Stimulated activated CD8-positive, alpha-beta memory T cell treated with anti-CD3 and anti-CD28 coated beads, Interleukin-12 subunit alpha, Interleukin-12 subunit beta, amount 100 ng/mL, for 24 hours (primary cell): ENCODE measurements around the gene PRKAG2.

Experiments used
- DNase-seq: peaks from one replicate; pipeline ENCODE4 v3.0.0-alpha.2; 2020; ENCODE audit errors: extremely low read depth

PRKAG2 gene

GRCh38 chr7:151726652-151727578, 150.0 kb downstream of the PRKAG2 start:
- no peak for DNase-seq

DNA sequence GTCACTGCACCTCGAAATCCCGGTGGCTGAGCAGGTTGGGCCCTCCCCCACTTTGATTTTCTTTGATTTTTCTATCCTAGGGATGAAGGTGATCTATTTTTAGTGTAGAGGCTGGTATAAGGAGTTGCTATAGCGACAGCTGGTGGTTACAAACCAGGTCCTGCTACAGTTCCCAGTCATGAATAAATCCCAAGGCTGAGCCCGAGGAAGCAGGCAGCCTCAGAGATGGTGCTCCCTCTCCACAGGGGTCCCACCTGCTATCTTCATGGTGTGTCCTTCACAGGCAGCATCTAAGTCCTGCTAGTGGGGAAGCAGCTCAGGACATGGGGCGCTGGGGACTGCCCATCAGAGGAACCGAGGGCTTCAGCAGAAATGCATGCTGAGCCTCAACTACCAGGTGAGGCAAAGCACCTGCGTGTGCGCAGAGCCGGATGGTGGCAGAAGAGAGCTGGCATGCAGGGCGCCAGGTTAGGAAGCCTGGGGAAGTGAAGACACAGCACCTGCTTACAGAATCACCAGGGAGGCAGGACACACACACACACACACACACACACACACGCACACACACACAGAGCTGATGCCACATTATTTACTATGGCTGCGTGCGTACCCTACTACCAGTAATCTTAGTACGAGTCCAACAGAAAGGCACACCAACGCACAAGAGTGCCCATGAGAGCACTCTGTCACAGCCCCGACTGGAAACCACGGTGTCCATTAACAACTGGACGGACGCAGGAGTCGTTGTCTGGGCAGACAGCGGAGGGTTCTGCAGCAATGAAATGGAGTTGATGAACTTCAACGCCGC, 150.9 kb downstream of the PRKAG2 start:
- DNase-seq = no peak

GRCh38 chr7:151724920-151725584, 151.9 kb downstream of the PRKAG2 start:
- DNase-seq = no peak

- no peak for DNase-seq
Measured at GRCh38 chr7:151724250-151724915, 152.5 kb downstream of the PRKAG2 start.

DNA sequence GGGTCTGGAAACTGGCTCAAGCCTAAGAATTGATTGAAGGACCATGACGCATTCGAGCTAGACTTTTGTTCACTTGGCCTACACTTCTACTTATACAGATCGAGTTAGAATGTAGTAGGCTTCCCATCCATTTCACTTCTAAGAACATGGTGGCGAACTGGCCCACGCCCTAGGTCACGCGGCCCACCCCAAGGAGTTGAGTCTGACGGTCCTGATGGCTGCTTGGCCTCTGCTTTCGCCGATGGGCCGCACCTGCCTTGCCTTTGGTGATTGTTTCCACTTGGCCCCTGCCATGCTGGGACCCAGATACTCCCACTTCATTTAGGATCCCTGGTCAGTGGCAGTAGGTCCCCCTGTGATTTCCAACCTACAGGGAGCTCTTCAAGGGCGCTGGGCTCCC, 153.6 kb downstream of the PRKAG2 start:
- DNase-seq = no peak

GRCh38 chr7:151722533-151722932, 154.4 kb downstream of the PRKAG2 start:
- DNase-seq = no peak

DNA sequence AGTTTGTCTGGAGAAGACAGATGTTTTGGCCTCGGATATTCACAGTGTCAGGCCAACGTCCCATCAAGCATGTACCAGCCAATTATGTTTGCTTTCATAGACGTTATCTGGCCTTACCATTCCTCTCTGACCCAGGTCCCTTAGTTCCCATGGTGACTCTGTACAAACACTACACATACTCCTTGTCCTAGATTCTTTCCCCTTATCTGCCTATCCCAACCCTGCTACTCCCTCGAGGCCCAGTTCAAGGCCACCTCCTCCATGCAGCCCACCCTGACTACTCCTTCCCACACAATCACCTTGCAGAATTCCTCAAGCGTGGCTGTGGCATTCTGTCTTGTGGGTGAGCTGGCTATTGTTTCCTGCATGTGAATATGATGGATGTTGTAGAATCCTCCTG, 155.2 kb downstream of the PRKAG2 start:
- no peak for DNase-seq

- DNase-seq = no peak
Measured at GRCh38 chr7:151721236-151721635, 155.7 kb downstream of the PRKAG2 start.

- DNase-seq = no peak
Measured at GRCh38 chr7:151720280-151720679, 156.6 kb downstream of the PRKAG2 start.

- DNase-seq = no peak
Measured at GRCh38 chr7:151719897-151720242, 157.0 kb downstream of the PRKAG2 start.

- no peak for DNase-seq
Measured at GRCh38 chr7:151719031-151719896, 157.7 kb downstream of the PRKAG2 start.

- no peak for DNase-seq
Measured at GRCh38 chr7:151717918-151718317, 159.0 kb downstream of the PRKAG2 start.

DNA sequence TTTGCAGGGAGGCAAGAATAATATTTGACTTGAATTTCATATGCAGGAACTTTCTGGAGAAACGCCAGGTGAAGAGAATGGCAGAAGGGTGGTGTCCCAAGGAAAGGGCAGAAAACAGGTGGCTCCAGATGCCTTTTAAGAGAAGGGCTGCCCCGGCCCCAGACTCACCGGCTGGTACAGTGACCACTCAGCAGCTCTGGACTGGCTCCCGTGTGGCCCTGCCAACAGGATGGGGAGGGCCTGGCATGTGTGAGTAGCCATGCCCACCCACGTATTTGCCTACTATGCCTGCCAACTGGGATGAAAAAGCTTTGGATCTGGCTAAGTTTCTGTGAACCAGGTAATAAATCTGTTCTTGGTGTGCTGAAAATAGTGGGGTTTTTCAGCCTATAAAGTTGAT, 159.5 kb downstream of the PRKAG2 start:
- no peak for DNase-seq

DNA sequence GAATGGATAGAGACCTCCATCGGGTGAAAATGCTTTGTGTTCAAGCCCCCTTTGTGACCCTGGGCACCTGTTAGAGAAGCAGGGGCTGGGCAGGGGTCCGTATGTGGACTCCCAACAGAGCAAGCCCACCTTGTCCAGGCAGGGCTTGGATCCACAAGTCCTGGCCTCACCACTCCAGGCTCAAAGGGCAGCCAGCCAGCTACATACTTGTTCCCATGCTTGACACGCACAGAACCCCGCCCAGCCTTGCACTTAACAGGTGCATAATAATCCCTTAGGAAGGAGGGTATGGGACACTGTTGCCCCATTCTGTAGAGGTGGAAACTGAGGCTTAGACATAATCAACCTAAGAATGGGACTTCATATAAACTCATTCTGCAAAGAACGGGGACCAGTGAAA, 160.6 kb downstream of the PRKAG2 start:
- DNase-seq = no peak

- no peak for DNase-seq
Measured at GRCh38 chr7:151715666-151716315, 161.1 kb downstream of the PRKAG2 start.

DNA sequence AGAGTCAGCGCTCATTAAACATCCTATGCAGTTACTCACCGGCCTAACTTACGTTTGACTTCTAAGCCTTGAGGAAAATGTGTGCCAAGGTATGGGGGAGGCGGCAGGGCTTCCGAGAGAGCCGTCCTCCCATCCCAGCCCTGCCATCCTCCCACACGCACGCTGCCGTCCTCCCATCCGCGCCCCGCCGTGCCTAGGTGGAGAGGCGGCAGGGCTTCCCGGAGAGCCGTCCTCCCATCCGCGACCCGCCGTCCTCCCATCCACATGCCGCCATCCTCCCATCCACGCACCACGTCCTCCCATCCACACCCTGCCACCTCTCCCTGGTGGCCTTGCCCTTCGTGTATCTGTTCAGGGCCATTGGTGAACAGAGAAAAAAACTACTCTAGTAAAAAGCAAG, 162.7 kb downstream of the PRKAG2 start:
- no peak for DNase-seq

DNA sequence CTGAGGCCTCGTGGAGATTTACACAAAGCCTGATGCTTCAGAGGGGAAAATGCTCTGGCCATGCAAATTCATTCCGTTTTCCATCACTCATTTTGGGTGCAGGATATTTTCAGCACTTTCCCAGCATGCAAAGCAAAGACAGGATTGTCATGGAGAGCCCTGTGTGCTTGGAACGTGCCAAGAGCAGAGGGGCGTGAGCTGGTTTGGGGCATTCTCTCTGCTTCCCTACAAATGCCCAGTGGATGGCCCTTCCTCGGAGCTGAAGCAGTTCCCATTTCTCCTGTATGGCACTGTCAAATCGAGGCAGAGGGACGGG, 164.1 kb downstream of the PRKAG2 start:
- DNase-seq = no peak

- DNase-seq = no peak
Measured at GRCh38 chr7:151711906-151712809, 164.8 kb downstream of the PRKAG2 start.

DNA sequence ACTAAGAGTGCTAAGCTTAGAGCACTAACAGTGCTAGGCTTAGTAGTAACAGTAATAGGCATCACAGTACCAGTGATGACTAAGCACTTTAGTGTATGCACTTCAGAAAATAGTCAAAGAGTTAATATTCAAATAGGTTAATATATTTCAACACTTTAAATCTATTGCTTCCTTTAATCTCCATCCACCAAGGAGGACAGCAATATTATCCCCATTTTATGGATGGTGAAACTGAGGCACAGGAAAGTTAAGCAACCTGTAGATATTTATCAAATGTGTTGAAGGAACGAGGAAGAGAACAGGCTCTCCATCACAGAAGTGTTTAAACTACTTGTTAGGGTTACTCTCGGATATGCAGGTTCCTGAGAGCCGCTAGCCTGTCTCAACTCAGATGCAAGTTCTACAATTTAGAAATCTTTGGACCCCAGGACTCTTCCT, 165.5 kb downstream of the PRKAG2 start:
- DNase-seq = no peak
